HFFc6 (cell line): ENCODE results near the gene SYCP2L. TPM values are rescaled to one million over a fixed set of nuclear protein-coding genes. Genes with fewer than 3 reads are reported as not detected.
"Not testable (repeated sequence)": the region's sequence is repeated elsewhere in the genome, so short reads cannot be mapped to it uniquely, and the experiment has no call there.

ENCODE experiments used
- DNase-seq: peaks from one replicate; pipeline ENCODE4 v3.0.0-alpha.2; 2018
- H3K27ac Mint-ChIP-seq: 2 replicates; pipeline ENCODE4 v1.8.0; 2020; ENCODE audit warnings: mild to moderate bottlenecking, mixed read lengths
- H3K27me3 Mint-ChIP-seq: 2 replicates; pipeline ENCODE4 v1.8.0; 2021; ENCODE audit warnings: mild to moderate bottlenecking, moderate library complexity, mixed read lengths; ENCODE audit not compliant: insufficient read depth
- H3K36me3 Mint-ChIP-seq: 2 replicates; pipeline ENCODE4 v1.8.0; 2021; ENCODE audit warnings: low read depth, mixed read lengths
- H3K4me1 Mint-ChIP-seq: 2 replicates; pipeline ENCODE4 v1.8.0; 2020; ENCODE audit warnings: low read depth, mixed read lengths
- H3K4me3 Mint-ChIP-seq: 2 replicates; pipeline ENCODE4 v1.8.0; 2020; ENCODE audit warnings: mild to moderate bottlenecking, moderate library complexity, mixed read lengths
- H3K9me3 Mint-ChIP-seq: 2 replicates; pipeline ENCODE4 v1.8.0; 2020; ENCODE audit warnings: mild to moderate bottlenecking, mixed read lengths
- CTCF ChIP-seq: fragments of 200-600 bp; sonication (generic); IDR thresholded peaks from 2 replicates; pipeline ENCODE4 v1.5.0; 2021; ENCODE audit warnings: antibody characterized with exemption, mild to moderate bottlenecking
- total RNA-seq, 6 experiments: library from RNA; stranded (reverse); fragmentation: NEBNext Ultra II Directional; extraction: Animal tissue kit (Norgen Biotek cat#: 25700); gene quantifications; 2 replicates in 1 of 6; 3 replicates in 5 of 6; pipeline ENCODE4 v1.2.3, GENCODE V29; 2021

SYCP2L gene
- total RNA-seq, 6 experiments from 2014 or later, result not detected

- no peak for DNase-seq
- Mint-ChIP-seq H3K36me3 (peaks cover 7% of the 10 kb centered on the region; the same call in 1 of the 2 replicates), H3K4me3 (no peak overlapping the region), H3K27me3 (peaks cover 6% of the 10 kb centered on the region), H3K4me1 (no peaks in the 10 kb centered on the region), H3K27ac (no peak overlapping the region), H3K9me3 (peaks cover 21% of the 10 kb centered on the region)
- no peak for TF ChIP-seq CTCF
These were observed 29.6 kb upstream of the SYCP2L start for GRCh38 chr6:10857259-10857658.

- Mint-ChIP-seq H3K4me3 (no peak overlapping the region), H3K36me3 (no peaks in the 10 kb centered on the region), H3K27me3 (no peaks in the 10 kb centered on the region; the same call in 1 of the 2 replicates), H3K4me1 (no peaks in the 10 kb centered on the region), H3K27ac (no peak overlapping the region), H3K9me3 (0 out of 2 replicates have a peak, but pooled peaks cover 6% of the 10 kb centered on the region)
- no peak for DNase-seq
- no peak for TF ChIP-seq CTCF
These were observed 25.8 kb upstream of the SYCP2L start for GRCh38 chr6:10861086-10861485.

GRCh38 chr6:10862361-10862760 is 24.5 kb upstream of the SYCP2L start:
- H3K4me3 Mint-ChIP-seq, result no peak overlapping the region
- no peak overlapping the region for H3K27ac Mint-ChIP-seq
- no peaks in the 10 kb centered on the region for H3K9me3 Mint-ChIP-seq
- H3K36me3 Mint-ChIP-seq, result no peaks in the 10 kb centered on the region
- no peak for DNase-seq
- H3K27me3 Mint-ChIP-seq, result no peaks in the 10 kb centered on the region; the same call in 1 of the 2 replicates
- TF ChIP-seq CTCF, result no peak
- no peaks in the 10 kb centered on the region for H3K4me1 Mint-ChIP-seq

GRCh38 chr6:10863031-10863430 is 23.8 kb upstream of the SYCP2L start:
- H3K4me1 Mint-ChIP-seq, H3K27ac Mint-ChIP-seq, H3K9me3 Mint-ChIP-seq, DNase-seq, H3K27me3 Mint-ChIP-seq, H3K36me3 Mint-ChIP-seq, H3K4me3 Mint-ChIP-seq: not testable (repeated sequence)

GRCh38 chr6:10866709-10867108 is 20.1 kb upstream of the SYCP2L start:
- not testable (repeated sequence) for H3K27me3 Mint-ChIP-seq, H3K27ac Mint-ChIP-seq, H3K36me3 Mint-ChIP-seq, H3K4me3 Mint-ChIP-seq, H3K9me3 Mint-ChIP-seq, H3K4me1 Mint-ChIP-seq, DNase-seq

GRCh38 chr6:10867952-10868351 is 18.9 kb upstream of the SYCP2L start:
- H3K36me3 Mint-ChIP-seq, result no peaks in the 10 kb centered on the region
- no peaks in the 10 kb centered on the region; the same call in 1 of the 2 replicates for H3K27me3 Mint-ChIP-seq
- no peaks in the 10 kb centered on the region for H3K4me1 Mint-ChIP-seq
- no peaks in the 10 kb centered on the region for H3K9me3 Mint-ChIP-seq
- H3K4me3 Mint-ChIP-seq, result no peak overlapping the region
- H3K27ac Mint-ChIP-seq, result no peak overlapping the region
- TF ChIP-seq CTCF, result no peak
- DNase-seq, result no peak

- Mint-ChIP-seq H3K36me3 (no peaks in the 10 kb centered on the region), H3K9me3 (no peaks in the 10 kb centered on the region), H3K27me3 (no peaks in the 10 kb centered on the region; the same call in 1 of the 2 replicates), H3K27ac (no peak overlapping the region), H3K4me1 (no peaks in the 10 kb centered on the region), H3K4me3 (no peak overlapping the region)
- no peak for DNase-seq
- no peak for TF ChIP-seq CTCF
These were observed 13.5 kb upstream of the SYCP2L start for GRCh38 chr6:10873374-10873773.
